Measurements from ENCODE around the gene MYOF. TPM values are rescaled to one million over a fixed set of nuclear protein-coding genes. Genes with fewer than 3 reads are reported as not detected.

MYOF gene
- polyA plus RNA-seq, 1 donor (not counting 4 experiments of a cell fraction or from before 2014, with no cell fraction given): 232 TPM

GRCh38 chr10:93369588-93370164, 112.5 kb downstream of the MYOF start:
- Histone ChIP-seq H3K9me3 (ENCODE audit: control insufficient read depth, low read depth, low read length) (no peaks in the 10 kb centered on the region), H3K27me3 (ENCODE audit: control insufficient read depth, extremely low read depth, insufficient read depth, low read length) (no peaks in the 10 kb centered on the region), H2AFZ (ENCODE audit: control insufficient read depth, low read length) (no peak overlapping the region), H3K79me2 (ENCODE audit: control insufficient read depth, insufficient read depth, low read length) (peaks cover 7% of the 10 kb centered on the region), H3K27ac (ENCODE audit: control insufficient read depth, insufficient read depth, low read length) (no peak overlapping the region), H3K9me1 (ENCODE audit: control insufficient read depth, extremely low read depth, insufficient read depth, low read length) (no peaks in the 10 kb centered on the region), H3K4me3 (ENCODE audit: control insufficient read depth in 2 of 3, extremely low read depth in 1 of 3, insufficient read depth in 2 of 3, low read depth in 1 of 3, low read length in 3 of 3) (no peak overlapping the region), H3K4me1 (ENCODE audit: control insufficient read depth, extremely low read depth, insufficient read depth, low read length) (peaks cover 6% of the 10 kb centered on the region), H3K36me3 (ENCODE audit: control insufficient read depth in 2 of 2, extremely low read depth in 1 of 2, insufficient read depth in 2 of 2, low read length in 2 of 2) (peaks cover 50 to 59% of the 10 kb centered on the region in 2 experiments), H3K9ac (ENCODE audit: control insufficient read depth, extremely low read depth, insufficient read depth, low read length) (no peak overlapping the region), H4K20me1 (ENCODE audit: control insufficient read depth, extremely low read depth, insufficient read depth, low read length) (no peaks in the 10 kb centered on the region), H3K4me2 (ENCODE audit: control insufficient read depth, extremely low read depth, insufficient read depth, low read depth, low read length) (no peak overlapping the region)
- TF ChIP-seq EZH2 (IDR thresholded peaks at IDR 0.05; ENCODE audit: low read length) (no peak), CTCF (optimal IDR thresholded peaks at IDR 0.05 in 1 of 3, IDR thresholded peaks at IDR 0.05 in 1 of 3, conservative IDR thresholded peaks at IDR 0.05 in 1 of 3; ENCODE audit: extremely low read depth in 1 of 3, insufficient read depth in 2 of 3, low read length in 3 of 3) (no peak)
- no peak for FAIRE-seq
- dilution Hi-C loops (cut with MboI; ENCODE audit: extremely low pct_ligation_motif_present, low sequenced_read_pairs): no loop called here
- no peak for DNase-seq (ENCODE audit: low read depth, low spot score)

- FAIRE-seq (no peak), DNase-seq (ENCODE audit: low read depth, low spot score) (no peak)
- dilution Hi-C loops (cut with MboI; ENCODE audit: extremely low pct_ligation_motif_present, low sequenced_read_pairs): no loop called here
- Histone ChIP-seq H3K4me3 (ENCODE audit: control insufficient read depth in 2 of 3, extremely low read depth in 1 of 3, insufficient read depth in 2 of 3, low read depth in 1 of 3, low read length in 3 of 3) (no peak overlapping the region), H3K27me3 (ENCODE audit: control insufficient read depth, extremely low read depth, insufficient read depth, low read length) (no peaks in the 10 kb centered on the region), H3K4me2 (ENCODE audit: control insufficient read depth, extremely low read depth, insufficient read depth, low read depth, low read length) (no peak overlapping the region), H3K9ac (ENCODE audit: control insufficient read depth, extremely low read depth, insufficient read depth, low read length) (no peak overlapping the region), H4K20me1 (ENCODE audit: control insufficient read depth, extremely low read depth, insufficient read depth, low read length) (no peaks in the 10 kb centered on the region), H3K9me1 (ENCODE audit: control insufficient read depth, extremely low read depth, insufficient read depth, low read length) (no peaks in the 10 kb centered on the region), H3K79me2 (ENCODE audit: control insufficient read depth, insufficient read depth, low read length) (peaks cover 6% of the 10 kb centered on the region), H2AFZ (ENCODE audit: control insufficient read depth, low read length) (no peak overlapping the region), H3K9me3 (ENCODE audit: control insufficient read depth, low read depth, low read length) (no peaks in the 10 kb centered on the region), H3K27ac (ENCODE audit: control insufficient read depth, insufficient read depth, low read length) (no peak overlapping the region), H3K4me1 (ENCODE audit: control insufficient read depth, extremely low read depth, insufficient read depth, low read length) (peaks cover 13% of the 10 kb centered on the region), H3K36me3 (ENCODE audit: control insufficient read depth in 2 of 2, extremely low read depth in 1 of 2, insufficient read depth in 2 of 2, low read length in 2 of 2) (peaks cover 48 to 60% of the 10 kb centered on the region in 2 experiments)
- TF ChIP-seq EZH2 (IDR thresholded peaks at IDR 0.05; ENCODE audit: low read length): no peak
- no peak for TF ChIP-seq CTCF (optimal IDR thresholded peaks at IDR 0.05 in 1 of 3, IDR thresholded peaks at IDR 0.05 in 1 of 3, conservative IDR thresholded peaks at IDR 0.05 in 1 of 3; ENCODE audit: extremely low read depth in 1 of 3, insufficient read depth in 2 of 3, low read length in 3 of 3)
These were observed 113.9 kb downstream of the MYOF start for GRCh38 chr10:93368210-93368609.
